A673 (cell line): Measurements from ENCODE around the gene C4BPA. TPM values are rescaled to one million over a fixed set of nuclear protein-coding genes. Genes with fewer than 3 reads are reported as not detected.

Source experiments
- BruUV-seq: library from RNA; stranded (reverse); fragments of 400-500 nt; replicated peaks from 2 replicates; lab custom pipeline; 2021; lab: Mats Ljungman, UMichigan
- CTCF ChIA-PET: fragments of 300-600 bp; sonication (Branson Sonifier 250); formaldehyde crosslinking; loops from one replicate; lab custom pipeline; 2022; ENCODE audit warnings: antibody characterized with exemption; lab: Charles Lee
- POLR2A ChIA-PET: fragments of 300-600 bp; sonication (Branson Sonifier 250); formaldehyde crosslinking; loops from one replicate; lab custom pipeline; 2022; ENCODE audit warnings: antibody characterized with exemption; ENCODE audit not compliant: low non-redundant PET; lab: Charles Lee
- DNase-seq: peaks from one replicate; pipeline ENCODE4 v3.0.0-alpha.2; 2015; ENCODE audit warnings: low spot score
- H3K27ac ChIP-seq: fragments of 200-600 bp; sonication (generic); 2 replicates; pipeline ENCODE4 v1.5.1; 2016; ENCODE audit warnings: mixed run types, low read depth, mild to moderate bottlenecking, mixed read lengths, antibody characterized with exemption, low read length; ENCODE audit not compliant: poor library complexity, severe bottlenecking
- H3K27me3 ChIP-seq: fragments of 200-600 bp; sonication (generic); replicated peaks from 2 replicates; pipeline ENCODE4 v1.6.1; 2017; ENCODE audit warnings: mixed run types, low read depth, mild to moderate bottlenecking, mixed read lengths, antibody characterized with exemption, low read length; ENCODE audit not compliant: insufficient read depth, poor library complexity
- H3K36me3 ChIP-seq: fragments of 200-600 bp; sonication (generic); 2 replicates; pipeline ENCODE4 v1.6.1; 2016; ENCODE audit warnings: mixed run types, mild to moderate bottlenecking, mixed read lengths, antibody characterized with exemption, low read length; ENCODE audit not compliant: insufficient read depth, poor library complexity, severe bottlenecking
- H3K4me1 ChIP-seq: fragments of 200-600 bp; sonication (generic); 2 replicates; pipeline ENCODE4 v1.6.1; 2017; ENCODE audit warnings: mixed run types, mild to moderate bottlenecking, mixed read lengths, antibody characterized with exemption, low read length; ENCODE audit not compliant: insufficient read depth, poor library complexity, severe bottlenecking
- H3K4me3 ChIP-seq: fragments of 200-600 bp; sonication (generic); 2 replicates; pipeline ENCODE4 v1.5.1; 2016; ENCODE audit warnings: low read depth, mixed run types, mild to moderate bottlenecking, mixed read lengths, low read length; ENCODE audit not compliant: poor library complexity, severe bottlenecking
- H3K9me3 ChIP-seq: fragments of 200-600 bp; sonication (generic); 2 replicates; pipeline ENCODE4 v1.6.1; 2016; ENCODE audit warnings: mixed run types, low read depth, mild to moderate bottlenecking, mixed read lengths, antibody characterized with exemption, low read length; ENCODE audit not compliant: poor library complexity, severe bottlenecking
- EZH2 ChIP-seq: fragments of 200-600 bp; sonication (generic); IDR thresholded peaks from 2 replicates; pipeline ENCODE4 v1.6.1; 2017; ENCODE audit warnings: borderline replicate concordance, low read depth, mild to moderate bottlenecking, mixed read lengths, antibody characterized with exemption, low read length; ENCODE audit not compliant: poor library complexity, severe bottlenecking
- intact Hi-C: fragments of 100-400 bp; cut with micrococcal nuclease; formaldehyde crosslinking; loops from one replicate; pipeline ENCODE4 v1.10.0; 2022; ENCODE audit not compliant: unreplicated experiment
- total RNA-seq: library from RNA; stranded (reverse); gene quantifications from 2 replicates; pipeline ENCODE4 v1.2.3, GENCODE V29; 2021
- TF ChIP-seq, protein P1 (sequence below): fragments of 300-800, 200-600 bp; sonication (generic); conservative IDR thresholded peaks from 2 replicates; pipeline ENCODE4 v1.5.1; 2017; ENCODE audit warnings: low read depth, mild to moderate bottlenecking, antibody characterized with exemption, low read length, moderate library complexity, mixed read lengths

C4BPA gene
- total RNA-seq, 1 experiment from 2014 or later = not detected

DNA sequence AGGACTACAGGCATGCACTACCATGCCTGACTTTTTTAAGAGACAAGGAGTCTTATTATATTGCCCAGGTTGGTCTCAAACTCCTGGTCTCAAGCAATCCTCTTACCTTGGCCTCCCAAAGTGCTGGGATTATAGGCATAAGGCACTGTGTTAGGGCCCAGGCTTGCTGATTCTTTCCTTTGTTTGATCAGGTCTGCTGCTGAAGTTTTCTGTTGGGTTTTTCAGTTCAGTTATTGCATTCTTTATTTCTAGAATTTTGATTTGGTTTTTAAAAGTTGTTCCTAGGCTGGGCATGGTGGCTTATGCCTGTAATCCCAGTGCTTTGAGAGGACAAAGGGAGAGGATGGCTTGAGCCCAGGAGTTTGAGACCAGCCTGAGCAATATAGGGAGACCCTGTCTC, 47.9 kb downstream of the C4BPA start:
- Histone ChIP-seq H3K27me3 (peaks cover 5% of the 10 kb centered on the region), H3K36me3 (no peaks in the 10 kb centered on the region), H3K9me3 (no peaks in the 10 kb centered on the region), H3K4me3 (no peak overlapping the region), H3K4me1 (no peaks in the 10 kb centered on the region), H3K27ac (no peak overlapping the region)
- intact Hi-C loops = no loop called here
- POLR2A ChIA-PET = no interaction called here
- TF ChIP-seq EZH2 = no peak
- TF ChIP-seq, protein P1, sequence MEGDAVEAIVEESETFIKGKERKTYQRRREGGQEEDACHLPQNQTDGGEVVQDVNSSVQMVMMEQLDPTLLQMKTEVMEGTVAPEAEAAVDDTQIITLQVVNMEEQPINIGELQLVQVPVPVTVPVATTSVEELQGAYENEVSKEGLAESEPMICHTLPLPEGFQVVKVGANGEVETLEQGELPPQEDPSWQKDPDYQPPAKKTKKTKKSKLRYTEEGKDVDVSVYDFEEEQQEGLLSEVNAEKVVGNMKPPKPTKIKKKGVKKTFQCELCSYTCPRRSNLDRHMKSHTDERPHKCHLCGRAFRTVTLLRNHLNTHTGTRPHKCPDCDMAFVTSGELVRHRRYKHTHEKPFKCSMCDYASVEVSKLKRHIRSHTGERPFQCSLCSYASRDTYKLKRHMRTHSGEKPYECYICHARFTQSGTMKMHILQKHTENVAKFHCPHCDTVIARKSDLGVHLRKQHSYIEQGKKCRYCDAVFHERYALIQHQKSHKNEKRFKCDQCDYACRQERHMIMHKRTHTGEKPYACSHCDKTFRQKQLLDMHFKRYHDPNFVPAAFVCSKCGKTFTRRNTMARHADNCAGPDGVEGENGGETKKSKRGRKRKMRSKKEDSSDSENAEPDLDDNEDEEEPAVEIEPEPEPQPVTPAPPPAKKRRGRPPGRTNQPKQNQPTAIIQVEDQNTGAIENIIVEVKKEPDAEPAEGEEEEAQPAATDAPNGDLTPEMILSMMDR = no peak
- no peak for DNase-seq
- BruUV-seq = no TSS peak
- CTCF ChIA-PET = no interaction called here

DNA sequence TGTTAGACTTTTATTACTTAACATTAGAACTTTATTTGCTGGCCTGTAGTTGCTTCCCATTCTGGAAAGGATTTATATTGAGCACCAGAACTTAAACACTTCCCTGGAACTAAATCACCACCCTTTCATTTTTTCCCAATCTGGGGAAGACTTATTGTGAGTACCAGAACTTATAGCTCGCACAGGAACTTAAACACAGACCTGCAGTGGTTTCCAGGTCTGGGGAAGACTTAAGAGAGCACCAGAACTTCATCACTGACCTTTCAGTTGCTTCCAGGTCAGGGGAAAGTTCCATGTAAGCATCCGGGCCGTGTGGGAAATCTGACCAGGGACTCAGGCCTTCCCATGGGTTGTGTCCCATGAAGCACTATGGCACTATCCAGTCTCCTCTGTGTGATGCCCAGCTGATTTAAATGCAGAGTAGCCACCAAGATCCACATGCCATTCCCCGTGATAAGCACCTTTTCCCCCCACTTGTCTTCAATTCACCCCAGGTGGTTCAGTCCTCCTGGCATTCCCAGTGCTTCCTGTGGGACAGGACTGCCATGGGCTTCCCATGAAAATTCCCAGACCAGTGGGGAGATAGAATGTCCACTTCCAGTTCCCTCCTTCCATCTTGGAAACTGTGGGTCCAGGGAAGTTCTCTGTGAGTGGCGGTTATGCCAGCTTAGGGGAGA, 48.9 kb downstream of the C4BPA start:
- no peaks in the 10 kb centered on the region for H3K36me3 ChIP-seq
- H3K27me3 ChIP-seq = no peaks in the 10 kb centered on the region
- H3K4me1 ChIP-seq = no peaks in the 10 kb centered on the region
- DNase-seq = no peak
- TF ChIP-seq, protein P1 = no peak
- no peak for TF ChIP-seq EZH2
- intact Hi-C loops = no loop called here
- BruUV-seq = no TSS peak
- H3K9me3 ChIP-seq = no peaks in the 10 kb centered on the region
- ChIA-PET POLR2A (no interaction called here), CTCF (no interaction called here)
- no peak overlapping the region for H3K27ac ChIP-seq
- H3K4me3 ChIP-seq = no peak overlapping the region

DNA sequence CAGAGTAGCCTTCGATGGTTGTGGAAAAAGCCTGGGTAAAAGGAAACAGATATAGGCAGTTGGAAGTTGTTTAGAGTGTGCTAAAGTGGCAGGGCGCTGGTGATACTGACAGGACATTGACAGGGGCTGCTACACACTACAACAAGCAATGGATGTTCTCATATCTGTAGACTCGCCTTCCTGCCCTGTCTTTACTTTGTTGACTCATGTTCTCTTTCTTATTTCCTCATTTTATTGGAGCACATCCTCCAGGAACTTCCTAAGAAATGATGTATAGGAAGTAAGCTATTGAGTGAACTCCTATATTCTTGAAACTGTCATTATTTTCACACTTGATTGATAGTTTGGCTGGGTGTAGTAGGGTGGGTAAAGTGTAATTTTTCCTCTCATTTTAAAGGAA, 51.0 kb downstream of the C4BPA start:
- ChIA-PET POLR2A (no interaction called here), CTCF (no interaction called here)
- no TSS peak for BruUV-seq
- DNase-seq = no peak
- Histone ChIP-seq H3K4me1 (no peaks in the 10 kb centered on the region), H3K9me3 (no peaks in the 10 kb centered on the region), H3K27me3 (no peaks in the 10 kb centered on the region), H3K27ac (no peak overlapping the region), H3K36me3 (no peaks in the 10 kb centered on the region), H3K4me3 (no peak overlapping the region)
- TF ChIP-seq, protein P1 = no peak
- no peak for TF ChIP-seq EZH2
- intact Hi-C loops = no loop called here
